ENCODE results near the gene WNT9A. TPM values are rescaled to one million over a fixed set of nuclear protein-coding genes. Genes with fewer than 3 reads are reported as not detected.

The WNT9A gene
- total RNA-seq, 1 experiment from 2014 or later = 0.24 TPM

GRCh38 chr1:227914801-227915563, 32.8 kb downstream of the WNT9A start:
- H3K27me3 Mint-ChIP-seq (ENCODE audit: unreplicated experiment) = peaks cover 82% of the 10 kb centered on the region
- CTCF ChIA-PET = no interaction called here
- H3K36me3 Mint-ChIP-seq (ENCODE audit: insufficient read depth, unreplicated experiment) = no peaks in the 10 kb centered on the region
- intact Hi-C loops (cut with micrococcal nuclease; ENCODE audit: unreplicated experiment) = no loop called here
- DNase-seq = no peak
- no peak overlapping the region for H3K27ac Mint-ChIP-seq (ENCODE audit: unreplicated experiment)
- no peaks in the 10 kb centered on the region for H3K4me1 Mint-ChIP-seq (ENCODE audit: low read depth, unreplicated experiment)
- BruUV-seq (replicated peaks) = no TSS peak
- H3K9me3 Mint-ChIP-seq (ENCODE audit: low read depth, unreplicated experiment) = no peaks in the 10 kb centered on the region
- no peak for TF ChIP-seq CTCF (IDR thresholded peaks at IDR 0.05; ENCODE audit: unreplicated experiment)
- H3K4me3 Mint-ChIP-seq (ENCODE audit: low read depth, unreplicated experiment) = no peak overlapping the region

DNA sequence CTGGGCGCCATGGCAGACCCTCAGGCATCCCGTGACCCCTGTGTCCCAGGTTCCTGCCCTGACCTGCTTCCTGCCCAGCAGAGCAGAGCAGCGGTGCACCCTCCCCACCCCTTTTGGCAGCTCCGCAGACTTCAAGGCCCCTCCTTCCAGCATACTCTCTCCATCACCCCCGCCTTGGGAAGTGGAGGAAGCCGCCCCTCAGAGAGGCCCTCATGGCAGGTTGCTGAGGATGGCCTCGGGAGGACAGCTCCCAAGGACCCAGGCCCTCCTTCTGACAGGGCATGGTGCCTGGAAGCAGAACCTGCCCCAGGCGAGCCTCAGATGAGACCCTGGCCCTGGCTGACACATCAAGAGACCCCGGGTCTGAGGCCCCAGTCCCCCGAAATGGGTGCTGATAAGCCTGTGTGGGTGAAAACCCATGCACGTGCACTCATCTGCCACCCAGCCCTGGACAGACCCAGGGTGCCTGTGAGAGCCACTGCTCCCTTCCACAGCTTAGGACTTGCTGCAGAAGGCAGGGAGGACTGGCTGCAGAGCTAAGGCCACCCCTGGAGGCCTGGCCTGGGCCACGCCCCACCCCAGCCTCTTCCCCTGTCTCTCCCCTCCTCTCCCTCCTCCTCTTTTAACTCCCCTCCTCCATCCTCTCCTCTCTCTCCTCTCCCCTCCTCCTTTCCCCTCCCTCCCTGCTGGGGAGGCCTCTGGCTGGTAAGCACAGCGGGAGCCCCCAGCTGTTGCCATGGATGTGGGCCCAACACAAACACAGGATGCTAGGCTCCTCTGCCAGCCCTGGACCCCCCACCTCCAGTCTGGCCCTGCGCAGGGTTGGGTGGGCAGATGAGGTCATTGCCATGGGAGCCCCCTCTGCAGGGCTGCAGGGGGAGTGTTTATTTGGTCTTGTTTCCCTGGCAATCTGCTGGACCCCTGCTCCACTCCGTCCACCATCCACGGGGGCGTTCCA, 33.7 kb downstream of the WNT9A start:
- Mint-ChIP-seq H3K4me1 (ENCODE audit: low read depth, unreplicated experiment) (no peaks in the 10 kb centered on the region), H3K4me3 (ENCODE audit: low read depth, unreplicated experiment) (no peak overlapping the region), H3K27me3 (ENCODE audit: unreplicated experiment) (peaks cover 88% of the 10 kb centered on the region), H3K27ac (ENCODE audit: unreplicated experiment) (no peak overlapping the region), H3K36me3 (ENCODE audit: insufficient read depth, unreplicated experiment) (no peaks in the 10 kb centered on the region), H3K9me3 (ENCODE audit: low read depth, unreplicated experiment) (no peaks in the 10 kb centered on the region)
- no peak for TF ChIP-seq CTCF (IDR thresholded peaks at IDR 0.05; ENCODE audit: unreplicated experiment)
- intact Hi-C loops (cut with micrococcal nuclease; ENCODE audit: unreplicated experiment) = no loop called here
- CTCF ChIA-PET = no interaction called here
- no peak for DNase-seq
- BruUV-seq (replicated peaks) = no TSS peak

GRCh38 chr1:227913396-227913763, 34.4 kb downstream of the WNT9A start:
- H3K9me3 Mint-ChIP-seq (ENCODE audit: low read depth, unreplicated experiment) = no peaks in the 10 kb centered on the region
- peaks cover 88% of the 10 kb centered on the region for H3K27me3 Mint-ChIP-seq (ENCODE audit: unreplicated experiment)
- intact Hi-C loops (cut with micrococcal nuclease; ENCODE audit: unreplicated experiment) = no loop called here
- no peak overlapping the region for H3K27ac Mint-ChIP-seq (ENCODE audit: unreplicated experiment)
- H3K4me3 Mint-ChIP-seq (ENCODE audit: low read depth, unreplicated experiment) = no peak overlapping the region
- CTCF ChIA-PET = no interaction called here
- no TSS peak for BruUV-seq (replicated peaks)
- no peak for DNase-seq
- H3K36me3 Mint-ChIP-seq (ENCODE audit: insufficient read depth, unreplicated experiment) = no peaks in the 10 kb centered on the region
- TF ChIP-seq CTCF (IDR thresholded peaks at IDR 0.05; ENCODE audit: unreplicated experiment) = no peak
- H3K4me1 Mint-ChIP-seq (ENCODE audit: low read depth, unreplicated experiment) = no peaks in the 10 kb centered on the region

DNA sequence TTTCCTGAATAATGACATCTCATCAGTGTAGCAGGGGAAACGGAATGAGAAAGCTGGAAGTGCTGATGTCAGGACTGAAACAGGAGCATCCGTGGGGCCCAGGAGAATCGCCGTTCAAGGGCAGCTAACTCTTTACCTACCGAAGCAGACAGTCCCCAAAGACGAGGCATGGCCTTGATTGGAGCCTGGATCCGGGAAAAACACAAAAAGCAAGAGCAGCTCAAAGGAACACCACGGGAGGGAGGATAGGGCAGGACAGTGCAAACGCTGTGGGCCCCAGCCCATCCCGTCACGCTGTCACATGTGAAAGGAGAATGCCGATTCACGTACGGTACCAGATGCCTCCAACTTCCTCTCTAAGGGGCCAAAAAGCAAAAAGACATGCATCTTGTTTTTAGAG, 34.9 kb downstream of the WNT9A start:
- no TSS peak for BruUV-seq (replicated peaks)
- H3K36me3 Mint-ChIP-seq (ENCODE audit: insufficient read depth, unreplicated experiment) = no peaks in the 10 kb centered on the region
- no peaks in the 10 kb centered on the region for H3K4me1 Mint-ChIP-seq (ENCODE audit: low read depth, unreplicated experiment)
- no peak overlapping the region for H3K27ac Mint-ChIP-seq (ENCODE audit: unreplicated experiment)
- DNase-seq = no peak
- H3K9me3 Mint-ChIP-seq (ENCODE audit: low read depth, unreplicated experiment) = no peaks in the 10 kb centered on the region
- CTCF ChIA-PET = no interaction called here
- no peak for TF ChIP-seq CTCF (IDR thresholded peaks at IDR 0.05; ENCODE audit: unreplicated experiment)
- peaks cover 85% of the 10 kb centered on the region for H3K27me3 Mint-ChIP-seq (ENCODE audit: unreplicated experiment)
- no peak overlapping the region for H3K4me3 Mint-ChIP-seq (ENCODE audit: low read depth, unreplicated experiment)
- intact Hi-C loops (cut with micrococcal nuclease; ENCODE audit: unreplicated experiment) = no loop called here
